NCI-H2107 treated with DMSO at 0.1 percent for 48 hours (cell line): ENCODE measurements around the gene XIRP1.
"Not testable (repeated sequence)": the region's sequence is repeated elsewhere in the genome, so short reads cannot be mapped to it uniquely, and the experiment has no call there.

Source experiments
- DNase-seq: peaks from one replicate; lab custom pipeline; 2025; ENCODE audit not compliant: unreplicated experiment; lab: John Stamatoyannopoulos, UW

Gene XIRP1

DNA sequence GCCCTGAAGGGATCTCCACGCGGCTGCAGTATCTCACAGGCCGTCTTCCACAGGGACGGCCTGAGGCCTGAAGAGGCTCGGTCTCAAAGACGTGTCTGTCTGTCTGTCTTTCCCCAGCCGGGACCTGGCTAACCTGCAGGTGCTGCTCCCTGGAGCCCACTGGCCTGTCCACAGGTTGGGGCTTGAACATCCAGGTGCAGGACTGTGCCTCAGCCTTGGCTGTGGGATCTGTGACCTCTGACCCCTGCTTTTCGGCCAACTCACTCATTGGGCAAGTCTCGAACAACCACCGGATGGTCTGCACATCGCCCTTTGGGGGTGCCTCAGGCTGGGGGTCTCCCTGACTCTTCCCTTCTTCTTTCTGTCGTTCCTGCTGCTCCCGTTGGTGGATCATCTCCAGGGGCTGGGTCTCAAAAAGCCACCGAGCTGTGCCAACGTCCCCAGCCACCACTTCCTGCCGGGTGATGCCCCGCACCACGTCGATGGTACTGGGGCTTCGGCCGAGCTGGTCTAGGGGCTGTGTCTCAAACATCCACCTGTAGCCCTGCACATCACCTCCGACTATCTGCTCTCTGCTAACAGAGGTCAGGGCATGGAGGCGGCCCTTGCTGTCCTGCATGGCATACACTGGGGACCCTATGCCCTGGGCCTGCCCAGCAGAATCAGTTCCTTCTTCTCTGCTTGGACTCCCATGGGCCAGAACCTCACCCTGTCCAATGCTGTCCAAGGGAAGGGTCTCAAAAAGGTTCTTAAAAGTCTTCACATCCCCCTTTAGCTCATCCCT is 4.8 kb downstream of the XIRP1 start:
- DNase-seq = no peak

DNA sequence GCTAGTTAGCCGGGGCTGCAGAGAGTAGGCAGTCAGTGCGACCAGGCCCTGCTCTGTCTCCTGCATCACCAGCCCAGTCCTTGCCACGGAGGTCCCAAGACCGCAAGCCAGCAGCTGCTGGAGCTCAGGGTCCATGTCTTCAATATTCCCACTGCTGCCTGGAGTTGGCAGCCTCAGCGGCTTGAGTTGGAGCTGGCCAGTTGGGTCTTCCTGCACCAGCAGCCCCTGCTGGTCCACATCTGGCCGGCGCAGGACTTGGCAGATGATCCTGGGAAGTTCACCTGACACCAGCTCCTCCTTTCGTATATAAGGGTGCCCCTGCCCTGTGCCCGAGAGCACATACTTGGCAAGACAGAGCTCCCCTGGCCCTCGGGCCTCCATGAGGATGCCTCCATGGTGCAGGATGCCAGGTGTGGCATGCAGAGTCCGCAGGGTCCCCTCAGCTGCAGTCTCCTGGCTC is 5.7 kb downstream of the XIRP1 start:
- no peak for DNase-seq

DNA sequence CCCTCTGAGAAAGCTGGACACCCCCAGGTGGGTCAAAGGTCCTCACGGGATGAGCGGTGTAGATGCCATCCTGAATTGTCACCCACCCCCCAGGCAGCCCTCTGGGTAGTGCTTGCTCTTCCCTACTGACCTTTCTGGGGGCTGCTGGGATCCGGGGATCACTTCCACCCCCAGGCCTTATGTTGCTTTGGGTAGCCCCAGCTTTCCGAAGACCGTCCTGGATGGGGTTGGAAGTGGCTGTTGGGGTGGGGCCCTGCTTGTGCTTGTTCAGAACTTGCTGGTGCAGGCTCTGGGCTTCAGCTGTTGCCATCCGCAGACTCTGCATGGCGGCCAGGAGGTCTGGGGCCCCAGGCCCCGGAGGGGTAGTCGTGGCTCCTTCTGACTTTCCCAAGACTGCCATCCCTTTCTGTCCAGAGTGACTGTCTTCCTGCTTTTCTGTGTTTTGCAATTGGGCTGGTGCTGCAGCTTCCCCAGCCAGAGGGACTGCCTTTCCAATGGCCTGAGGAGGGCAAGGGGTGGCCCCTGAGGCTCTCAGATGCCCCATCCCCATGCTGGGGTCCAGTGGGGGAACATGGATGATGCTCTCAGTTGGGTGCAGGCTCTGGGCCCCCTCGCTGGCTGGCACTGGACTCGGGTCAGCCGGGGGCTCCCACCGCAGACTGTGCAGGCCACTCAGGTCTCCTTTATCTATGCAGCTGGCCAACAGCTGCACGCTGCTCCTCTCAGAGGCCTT is 6.3 kb downstream of the XIRP1 start:
- no peak for DNase-seq

DNA sequence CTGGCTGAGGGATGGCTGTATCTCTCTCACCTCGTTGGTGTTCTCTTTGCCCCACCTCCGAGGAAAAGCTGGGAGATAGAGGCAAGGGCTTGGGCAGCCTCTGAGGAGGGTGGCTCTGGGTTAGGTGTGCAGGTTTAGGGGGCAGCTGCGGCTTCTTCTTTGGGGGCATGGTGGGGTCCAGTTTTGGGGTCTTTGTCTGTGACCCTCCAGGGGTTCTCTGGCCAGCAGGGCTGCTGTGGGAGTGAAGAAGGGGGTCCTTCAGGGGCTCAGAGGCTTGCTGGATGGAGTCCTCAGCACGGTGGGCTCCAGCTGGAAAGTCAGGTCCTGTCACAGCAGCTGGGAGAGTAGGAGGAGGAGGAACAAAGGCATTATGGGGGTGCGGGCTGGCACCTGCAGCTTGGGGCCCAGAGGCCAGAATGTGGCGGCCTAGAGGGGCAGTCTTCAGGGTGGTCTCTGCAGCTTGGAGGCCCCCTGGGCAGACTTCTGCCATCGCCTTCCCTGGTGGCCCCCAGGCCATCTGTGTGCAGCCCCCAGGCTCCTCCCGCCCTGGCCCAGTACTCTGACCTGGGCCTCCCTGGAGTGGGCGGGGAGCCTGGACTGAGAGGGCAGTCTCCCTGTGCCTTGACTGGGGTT is 7.0 kb downstream of the XIRP1 start:
- no peak for DNase-seq

DNA sequence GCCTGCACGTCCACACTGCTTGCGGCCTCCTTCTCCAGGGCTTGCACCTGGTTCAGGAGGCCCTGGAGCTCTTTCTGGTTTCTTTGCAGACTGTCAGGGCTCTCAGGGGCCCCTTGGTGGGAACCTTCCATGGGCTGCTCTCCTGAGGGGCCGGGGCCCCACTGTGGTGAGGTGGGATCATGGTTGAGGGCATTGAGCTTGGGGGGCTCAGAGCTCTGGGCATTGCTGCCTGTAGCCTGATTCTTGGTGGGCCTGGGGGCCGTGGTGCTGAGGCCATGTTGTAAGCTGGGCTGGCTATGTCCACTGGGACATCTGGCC is 7.5 kb downstream of the XIRP1 start:
- no peak for DNase-seq

DNA sequence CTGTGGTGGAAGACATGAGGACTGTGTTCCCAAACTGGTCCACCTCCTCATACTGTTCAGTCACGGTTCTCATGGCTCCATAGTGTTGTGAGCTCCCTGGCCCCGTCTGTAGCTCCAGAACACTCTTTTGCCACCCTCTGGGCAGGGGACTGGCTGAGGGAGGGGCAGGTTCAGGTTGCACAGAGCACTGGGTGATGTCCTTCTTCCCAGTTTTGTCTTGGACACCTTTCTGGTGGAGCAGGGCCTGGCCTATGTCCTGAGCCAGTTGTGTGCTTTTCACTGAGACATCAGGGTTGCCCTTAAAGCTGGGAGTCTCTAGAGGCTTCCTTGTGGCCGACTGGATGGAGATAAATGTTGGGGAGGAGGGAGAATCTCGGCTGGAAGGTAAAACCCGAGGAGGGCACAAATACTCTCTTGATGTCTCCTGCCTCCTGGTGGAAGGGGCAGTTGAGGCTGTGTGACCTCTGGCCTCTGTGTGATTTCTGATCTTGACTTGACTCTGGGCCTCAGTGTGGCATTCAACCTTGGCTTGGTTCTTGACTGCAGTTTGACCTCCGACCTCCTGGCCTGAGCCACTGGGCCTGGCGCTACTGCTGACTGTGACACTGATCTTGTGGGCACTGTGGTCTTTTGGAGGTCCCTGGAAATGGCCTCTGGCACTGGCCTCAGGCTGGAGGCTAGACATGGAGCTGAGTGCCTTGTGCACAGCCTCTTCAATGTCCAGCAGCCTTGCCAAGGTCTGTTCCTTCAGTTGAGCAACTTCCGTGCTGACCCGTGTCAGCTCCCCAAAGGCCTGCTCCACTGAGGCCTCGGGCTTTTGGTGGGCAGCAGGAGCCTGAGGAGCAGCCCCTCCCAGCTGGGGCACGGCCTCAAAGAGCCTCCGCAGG is 8.1 kb downstream of the XIRP1 start:
- DNase-seq = no peak

DNA sequence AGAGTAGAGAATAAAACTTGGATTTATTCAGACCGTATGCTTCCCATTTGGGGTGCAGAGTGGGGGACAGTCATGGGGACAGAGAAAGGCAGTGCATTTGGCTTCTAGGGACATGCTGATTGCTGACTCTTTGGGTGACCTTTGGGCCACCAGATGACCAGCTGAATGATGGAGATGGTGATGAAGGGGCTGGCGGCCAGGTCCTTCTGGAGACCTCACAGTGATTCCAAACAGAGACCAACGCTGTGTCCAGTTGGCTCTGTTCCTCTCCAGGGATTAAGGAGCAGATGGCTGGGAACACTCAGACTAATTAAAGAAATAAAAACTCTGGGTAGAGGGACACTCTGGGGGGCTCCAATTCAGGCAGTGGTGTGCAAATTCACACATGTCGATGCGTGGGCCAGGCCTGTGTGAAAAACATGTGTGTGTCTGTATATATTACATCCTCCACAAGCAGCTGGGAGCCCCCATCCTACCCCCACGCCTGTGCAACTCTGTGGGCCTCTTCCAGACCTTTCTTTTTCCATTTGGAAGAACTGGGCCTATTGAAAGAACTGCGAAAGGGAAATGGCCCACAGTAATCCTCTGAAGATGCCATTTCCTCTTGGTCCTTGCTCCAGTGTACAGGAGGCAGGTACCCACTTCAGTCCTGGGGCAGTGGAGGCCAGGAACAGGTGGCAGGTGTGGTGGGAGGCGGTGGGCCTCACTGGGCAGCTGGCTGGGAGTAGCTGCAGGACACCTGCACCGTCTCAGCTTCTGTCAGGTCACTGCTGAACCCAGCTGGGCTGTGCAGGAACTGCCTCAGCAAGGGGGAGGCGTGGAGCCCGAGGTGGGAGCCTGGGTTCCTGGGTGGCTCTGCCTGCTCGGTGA is 8.9 kb downstream of the XIRP1 start:
- DNase-seq = no peak

DNA sequence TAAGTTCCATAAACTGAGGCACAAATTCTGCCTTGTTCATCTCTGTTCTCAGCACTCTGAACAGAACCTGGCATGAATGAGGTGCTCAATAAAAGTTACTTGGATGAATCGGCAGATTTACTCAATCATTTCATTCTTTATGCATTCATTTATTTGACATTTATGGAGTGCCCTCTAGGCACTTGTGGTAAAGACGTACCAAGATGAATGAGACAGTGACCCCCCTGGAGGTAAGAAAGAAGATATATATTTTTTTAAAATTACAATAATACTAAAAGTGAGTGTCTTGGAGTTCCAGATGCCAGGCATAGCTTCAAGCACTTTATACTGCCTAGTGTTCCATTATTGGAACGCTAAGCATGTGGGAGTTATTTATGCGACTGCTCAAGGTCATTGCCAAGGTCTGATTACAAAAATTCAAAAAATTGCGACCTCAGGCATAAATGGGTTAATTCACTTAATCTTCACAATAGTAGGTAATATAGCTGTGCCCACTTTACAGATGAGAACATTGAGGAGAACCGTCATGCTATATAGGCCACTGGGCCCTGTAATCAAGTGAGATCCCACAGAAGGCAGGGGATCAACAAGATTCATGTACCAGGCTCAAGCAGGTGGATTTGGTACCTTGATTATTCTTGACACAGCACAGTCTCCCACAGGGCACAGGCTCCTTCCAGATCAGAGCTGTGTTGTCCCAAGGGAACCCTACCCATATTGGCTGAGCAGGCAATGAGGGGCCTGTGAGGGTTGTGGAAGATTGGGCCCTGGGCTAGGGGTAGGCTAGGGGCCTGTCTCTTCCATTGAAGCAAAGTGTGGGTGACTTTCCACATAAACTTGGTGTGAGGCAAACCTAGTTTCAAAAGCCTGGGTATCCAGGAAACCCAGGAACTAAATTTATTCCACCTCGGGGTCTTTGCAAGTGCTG is 10.7 kb downstream of the XIRP1 start:
- no peak for DNase-seq

DNA sequence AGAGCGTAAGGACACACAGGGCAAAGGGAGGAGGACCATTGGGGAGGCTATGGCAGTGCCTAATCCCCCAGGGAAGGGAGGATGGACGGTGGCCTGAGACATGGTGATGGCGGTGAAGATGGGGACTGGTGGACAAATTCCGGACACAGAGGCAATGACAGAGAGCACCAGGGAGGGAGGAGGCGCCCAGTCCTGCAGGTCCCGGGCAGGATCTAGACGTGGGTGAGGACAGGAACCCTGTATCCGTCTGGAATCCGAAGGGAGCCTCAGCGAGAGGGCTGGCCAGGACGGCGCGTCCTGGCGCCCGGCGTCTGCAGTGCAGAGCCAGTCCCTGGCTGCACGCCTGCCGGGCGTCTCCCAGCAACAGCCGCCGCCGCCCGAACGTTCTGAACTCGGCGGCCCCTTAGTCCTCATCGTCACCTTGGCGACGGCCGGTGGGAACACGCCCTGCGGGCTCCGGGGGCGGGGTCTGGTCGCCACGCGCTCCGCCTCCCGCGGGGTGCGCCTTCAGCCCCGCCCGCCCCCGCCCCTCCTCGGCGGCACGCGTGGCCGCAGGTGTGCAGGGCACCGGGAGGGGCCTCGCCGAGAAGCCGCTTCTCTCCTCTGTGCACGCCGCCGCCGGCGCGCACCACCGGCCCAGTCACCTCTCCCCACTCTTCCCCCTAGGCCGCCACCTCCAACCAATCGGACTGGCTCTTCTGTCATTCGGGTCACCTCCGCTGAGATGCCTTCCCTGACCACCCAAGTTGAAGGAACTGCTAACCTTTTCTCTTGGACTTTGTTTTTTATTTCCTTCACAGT is 11.6 kb downstream of the XIRP1 start:
- peak; percentile 41 for DNase-seq

DNA sequence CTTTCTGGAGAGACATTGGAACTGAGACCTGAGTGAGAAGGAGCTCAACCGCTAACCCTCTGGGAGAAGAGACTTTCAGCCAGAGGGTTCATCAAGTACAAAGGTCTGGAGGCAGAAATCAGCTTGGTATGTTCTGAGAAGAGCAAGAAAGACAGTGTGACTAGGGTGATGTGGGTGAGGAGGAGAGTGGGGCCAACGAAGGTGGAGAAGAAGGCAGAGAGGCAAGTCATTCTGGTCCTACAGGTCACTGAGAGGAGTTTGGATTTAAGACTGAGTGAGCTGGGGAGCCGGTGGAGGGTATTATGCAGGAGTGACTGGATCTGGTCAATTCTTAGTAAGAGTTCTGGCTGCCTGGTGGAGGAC is 12.2 kb downstream of the XIRP1 start:
- no peak for DNase-seq

DNA sequence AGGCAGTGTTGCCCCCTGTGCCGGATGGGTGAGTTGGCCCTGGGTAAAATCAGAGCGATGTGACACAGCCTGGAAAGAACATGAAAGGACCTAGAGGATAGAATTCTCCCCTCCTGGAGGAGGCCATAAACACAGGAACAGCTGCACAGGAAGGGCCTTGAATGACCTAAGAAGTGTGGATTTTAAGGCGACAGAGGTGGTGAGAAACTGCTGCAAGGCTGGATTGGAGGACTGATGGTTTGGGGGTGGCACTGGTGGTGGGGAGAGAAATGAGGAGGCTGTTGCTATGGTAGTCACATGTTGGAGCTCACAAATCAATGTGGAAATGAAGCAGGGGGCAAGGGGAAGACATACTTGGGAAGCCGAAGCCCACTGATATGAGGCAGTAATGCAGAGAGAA is 13.8 kb downstream of the XIRP1 start:
- DNase-seq = no peak

DNA sequence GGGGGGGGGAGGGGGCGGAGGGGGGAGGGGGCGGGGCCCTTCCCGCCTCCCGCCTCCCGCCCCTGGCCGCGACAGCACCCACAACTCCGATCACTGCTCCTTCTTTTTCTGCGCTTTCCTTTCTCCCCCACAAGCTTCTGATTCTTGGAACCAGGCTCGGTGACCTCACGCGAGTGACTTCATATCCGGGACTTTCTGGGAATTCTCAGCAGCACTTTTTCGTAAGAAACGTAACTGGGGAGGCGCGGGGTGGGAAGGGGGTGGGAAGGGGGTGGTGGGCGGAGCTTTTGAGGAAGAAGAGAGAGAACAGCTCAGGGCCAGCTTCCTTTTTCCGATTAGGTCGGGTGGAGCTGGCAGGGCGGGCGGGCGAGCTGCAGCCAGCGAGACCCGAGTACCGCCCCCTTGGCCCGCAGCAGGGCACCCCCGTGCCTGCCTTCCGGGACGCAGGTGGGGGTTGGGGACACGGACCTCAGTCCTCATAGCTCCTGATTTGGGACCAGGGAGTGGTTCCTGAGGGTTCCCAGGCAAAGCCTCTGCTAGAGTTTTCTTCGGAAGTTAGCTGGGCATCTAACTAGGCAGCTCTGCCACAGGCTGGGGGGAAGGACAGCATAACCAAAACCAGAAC is 14.6 kb downstream of the XIRP1 start:
- DNase-seq = peak; percentile 5

DNA sequence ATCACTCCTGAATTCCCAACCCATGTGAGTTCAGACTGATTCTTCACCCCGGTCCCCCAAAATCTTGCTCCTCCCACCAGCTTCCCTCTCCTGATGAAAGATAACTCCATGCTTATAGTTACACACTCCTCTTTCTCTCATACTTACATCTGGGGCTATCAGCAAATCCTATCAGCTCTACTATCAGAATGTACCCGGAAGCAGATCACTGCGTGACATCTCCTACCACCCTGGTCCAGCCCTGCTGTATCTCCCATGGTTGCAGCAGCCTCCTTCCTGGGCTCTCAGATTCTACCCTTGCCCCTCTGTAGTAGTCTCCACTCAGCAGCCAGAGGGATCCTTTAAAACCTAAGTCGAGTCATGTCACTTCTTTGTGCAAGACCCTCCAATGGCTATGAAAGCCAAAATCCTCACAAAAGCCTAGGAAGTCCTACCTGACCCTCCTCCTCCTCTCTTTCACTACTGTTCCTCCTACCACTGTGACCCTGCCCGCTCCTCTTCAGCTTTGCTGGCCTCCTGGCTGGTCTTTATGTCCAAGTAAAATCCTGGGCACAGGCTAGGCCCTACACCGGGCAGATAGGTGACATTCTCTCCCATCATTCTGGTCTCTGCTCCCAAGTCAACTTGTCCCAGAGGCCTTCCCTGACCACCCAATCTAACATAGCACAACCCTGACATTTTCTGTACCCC is 16.2 kb downstream of the XIRP1 start:
- DNase-seq = no peak

DNA sequence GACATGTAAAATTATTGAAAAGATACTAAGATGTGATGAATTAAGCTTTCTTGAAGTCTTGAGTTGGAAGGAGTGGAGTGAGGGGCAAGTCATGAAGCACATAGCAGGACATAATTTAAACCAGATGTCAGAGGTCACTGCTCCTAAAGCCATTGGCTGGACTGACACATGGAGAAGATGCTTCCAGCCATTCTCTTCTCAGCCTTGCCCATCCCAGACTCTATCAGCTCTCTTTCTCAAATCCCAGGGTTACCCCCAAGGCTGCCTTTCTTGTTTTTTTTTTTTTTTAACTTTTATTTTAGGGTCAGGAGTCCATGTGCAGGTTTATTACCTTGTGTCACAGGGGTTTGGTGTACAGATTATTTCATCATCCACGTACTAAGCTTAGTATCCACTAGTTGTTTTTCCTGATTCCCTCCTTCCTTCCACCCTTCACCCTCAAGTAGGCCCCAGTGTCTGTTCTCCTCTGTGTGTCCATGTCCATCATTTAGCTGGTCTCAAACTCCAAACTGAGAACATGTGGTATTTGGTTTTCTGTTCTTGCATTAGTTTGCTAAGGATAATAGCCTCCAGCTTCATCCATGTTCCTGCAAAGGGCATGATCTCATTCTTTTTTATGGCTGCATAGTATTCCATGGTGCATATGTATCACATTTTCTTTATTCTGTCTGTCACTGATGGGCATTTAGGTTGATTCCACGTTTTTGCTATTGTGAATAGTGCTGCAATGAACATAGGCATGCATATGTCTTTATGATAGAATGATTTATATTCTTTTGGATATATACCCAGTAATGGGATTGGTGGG is 18.9 kb downstream of the XIRP1 start:
- no peak for DNase-seq

DNA sequence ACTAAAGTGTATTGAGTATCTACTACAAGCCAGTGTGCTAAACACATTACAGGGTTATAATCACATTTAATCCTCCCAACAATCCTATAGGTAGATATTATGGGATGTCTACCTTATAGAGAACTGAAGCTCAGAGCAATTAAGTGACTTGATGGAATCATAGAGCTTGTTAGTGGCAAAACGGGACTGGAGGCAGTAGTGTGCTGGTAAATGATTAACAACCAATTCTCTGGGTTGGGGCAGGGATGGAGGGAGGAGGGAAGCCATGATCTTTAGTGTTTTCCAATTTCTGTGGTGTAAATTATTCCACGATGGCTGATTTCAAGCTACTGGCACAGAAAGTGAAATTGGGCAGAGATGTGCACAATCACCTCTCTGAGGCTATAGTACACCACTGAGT is 20.5 kb downstream of the XIRP1 start:
- DNase-seq = no peak

DNA sequence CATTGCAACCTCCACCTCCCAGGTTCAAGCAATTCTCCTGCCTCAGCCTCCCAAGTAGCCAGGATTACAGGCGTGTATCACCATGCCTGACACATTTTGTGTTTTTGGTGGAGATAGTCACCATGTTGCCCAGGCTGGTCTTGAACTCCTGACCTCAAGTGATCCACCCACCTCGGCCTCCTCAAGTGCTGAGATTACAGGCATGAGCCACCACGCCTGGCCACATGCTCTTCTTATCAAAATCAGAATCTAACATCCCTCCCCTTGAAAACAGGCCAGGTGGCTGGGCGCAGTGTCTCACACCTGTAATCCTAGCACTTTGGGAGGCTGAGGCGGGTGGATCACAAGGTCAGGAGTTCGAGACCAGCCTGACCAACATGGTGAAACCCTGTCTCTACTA is 21.5 kb downstream of the XIRP1 start:
- not testable (repeated sequence) for DNase-seq

DNA sequence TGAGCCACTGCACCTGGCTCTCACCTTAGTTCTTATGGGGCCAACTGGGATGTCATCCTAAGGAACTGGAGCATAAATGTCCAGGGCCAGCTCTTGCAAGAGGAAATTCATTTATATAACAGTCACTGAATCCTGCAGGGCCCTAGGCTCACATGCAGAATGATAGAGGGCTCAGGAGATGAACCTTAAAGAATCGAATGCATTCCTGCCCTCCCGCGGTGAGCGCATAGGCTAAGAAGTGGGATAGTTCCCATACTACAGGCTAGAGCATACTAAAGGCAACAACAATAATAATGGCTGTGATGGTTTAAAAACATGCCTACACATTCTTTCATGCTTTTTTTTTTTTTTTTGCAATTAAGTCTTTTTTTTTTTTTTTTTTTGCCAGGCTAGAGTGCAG is 21.9 kb downstream of the XIRP1 start:
- no peak for DNase-seq
